Activated CD4-positive, alpha-beta T cell treated with anti-CD3 and anti-CD28 coated beads, Interleukin-2, Interleukin-4, amounts not matched to agents 100 ng/mL and 50 ng/mL, durations not matched to agents 16 hours and 8 hours (primary cell): ENCODE measurements around the gene RPAP2.
"Not testable (repeated sequence)": the region's sequence is repeated elsewhere in the genome, so short reads cannot be mapped to it uniquely, and the experiment has no call there.

Experiments used
- DNase-seq: peaks from one replicate; pipeline ENCODE4 v3.0.0-alpha.2; 2020; ENCODE audit warnings: low spot score

Gene RPAP2

GRCh38 chr1:92323473-92324453 is 24.9 kb downstream of the RPAP2 start:
- DNase-seq: no peak

GRCh38 chr1:92324784-92325183 is 25.9 kb downstream of the RPAP2 start:
- DNase-seq: no peak

DNA sequence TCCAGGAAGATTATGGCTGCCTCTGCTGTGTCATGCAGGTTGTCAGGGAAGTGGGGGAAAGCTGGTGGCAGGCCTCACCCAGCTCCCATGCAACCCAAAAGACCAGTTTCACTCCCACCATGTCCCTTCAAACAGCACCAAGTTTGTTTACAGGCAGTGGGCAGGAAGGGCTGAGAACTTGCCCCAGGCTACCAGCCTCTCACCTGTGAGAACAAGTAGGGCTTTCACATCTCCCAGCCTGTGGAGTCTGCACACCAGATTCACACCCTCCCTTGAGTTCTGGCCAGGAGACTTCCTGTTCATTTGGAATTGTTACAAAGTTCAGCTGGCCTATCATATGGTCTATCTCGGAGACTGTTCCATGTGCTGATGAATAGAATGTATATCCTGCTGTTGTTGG is 27.8 kb downstream of the RPAP2 start:
- no peak for DNase-seq

- DNase-seq: no peak
These were observed 28.9 kb downstream of the RPAP2 start for GRCh38 chr1:92327794-92328193.

GRCh38 chr1:92329347-92330129 is 30.7 kb downstream of the RPAP2 start:
- DNase-seq: no peak

DNA sequence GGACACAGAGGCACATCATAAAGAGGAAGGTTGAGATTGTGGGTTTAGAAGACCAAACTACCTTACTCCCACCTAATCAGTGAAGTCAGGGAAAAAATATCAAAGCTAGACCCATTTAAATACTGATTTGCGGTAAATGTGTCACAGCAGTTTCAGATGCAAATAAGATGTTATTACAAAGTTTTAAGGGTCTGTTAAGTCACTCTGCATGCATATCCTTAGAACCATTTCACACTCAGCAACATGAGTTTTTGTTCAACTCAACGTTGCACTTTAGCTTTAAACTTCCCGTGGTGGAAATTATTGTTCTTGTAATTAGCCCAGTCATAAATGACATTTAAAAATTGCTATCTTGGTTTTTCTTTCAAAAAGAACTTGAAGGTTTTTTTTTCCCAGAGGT is 34.8 kb downstream of the RPAP2 start:
- DNase-seq: no peak

DNA sequence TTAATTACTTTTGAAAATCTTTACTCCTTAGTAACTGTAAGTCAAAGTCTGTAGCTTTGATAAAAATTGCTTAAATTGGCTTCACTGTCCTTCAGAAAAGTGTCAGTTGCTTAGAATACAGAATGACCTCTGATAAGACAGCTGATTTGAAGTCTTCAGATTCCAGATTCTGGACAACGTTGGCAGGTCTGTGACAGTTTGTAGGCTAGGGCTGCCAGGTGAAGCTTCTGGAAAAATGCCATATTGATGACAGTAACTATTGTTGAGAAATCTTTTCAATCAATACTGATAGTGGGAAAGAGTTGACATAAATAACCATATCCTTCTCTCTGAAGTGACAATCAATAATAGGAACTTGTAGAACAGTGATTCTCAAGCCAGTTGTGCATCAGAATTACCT is 41.3 kb downstream of the RPAP2 start:
- DNase-seq: no peak

DNA sequence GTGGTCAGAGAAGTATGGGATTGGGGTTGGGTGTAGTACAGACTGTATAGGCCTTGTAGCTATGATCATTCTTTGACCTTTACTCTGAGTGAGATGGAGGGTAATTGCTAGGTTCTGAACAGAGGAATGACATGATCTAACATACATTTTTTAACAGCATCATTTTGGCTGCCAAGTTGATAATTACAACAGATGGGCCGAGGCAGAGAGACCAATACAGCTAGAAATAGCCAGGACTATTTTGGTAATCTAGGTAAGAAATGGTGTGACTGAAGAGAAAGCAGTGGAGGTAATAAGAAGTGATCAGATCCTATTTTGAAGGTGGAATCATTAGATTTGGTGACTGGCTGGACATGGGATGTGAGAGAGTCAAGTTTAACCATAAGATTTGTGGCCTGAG is 43.5 kb downstream of the RPAP2 start:
- DNase-seq: no peak

DNA sequence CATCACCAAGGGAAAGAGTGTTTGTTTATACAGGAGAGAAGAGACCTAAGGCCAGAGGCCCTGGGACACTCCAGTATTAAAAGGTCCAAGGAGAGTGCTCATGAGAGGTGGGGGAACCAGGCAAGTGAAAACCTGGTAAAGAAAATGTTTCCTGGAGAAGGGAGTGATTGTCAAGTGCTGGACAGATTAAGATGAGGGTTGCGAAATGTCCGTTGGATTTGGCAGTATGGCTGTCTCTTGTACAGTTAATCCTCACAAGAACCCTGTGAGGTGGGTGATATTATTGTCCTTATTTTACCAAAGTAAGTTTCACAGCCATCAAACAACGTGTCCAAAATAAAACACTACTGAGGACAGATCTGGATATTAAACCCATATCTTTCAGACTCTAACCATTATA is 44.2 kb downstream of the RPAP2 start:
- DNase-seq: no peak

DNA sequence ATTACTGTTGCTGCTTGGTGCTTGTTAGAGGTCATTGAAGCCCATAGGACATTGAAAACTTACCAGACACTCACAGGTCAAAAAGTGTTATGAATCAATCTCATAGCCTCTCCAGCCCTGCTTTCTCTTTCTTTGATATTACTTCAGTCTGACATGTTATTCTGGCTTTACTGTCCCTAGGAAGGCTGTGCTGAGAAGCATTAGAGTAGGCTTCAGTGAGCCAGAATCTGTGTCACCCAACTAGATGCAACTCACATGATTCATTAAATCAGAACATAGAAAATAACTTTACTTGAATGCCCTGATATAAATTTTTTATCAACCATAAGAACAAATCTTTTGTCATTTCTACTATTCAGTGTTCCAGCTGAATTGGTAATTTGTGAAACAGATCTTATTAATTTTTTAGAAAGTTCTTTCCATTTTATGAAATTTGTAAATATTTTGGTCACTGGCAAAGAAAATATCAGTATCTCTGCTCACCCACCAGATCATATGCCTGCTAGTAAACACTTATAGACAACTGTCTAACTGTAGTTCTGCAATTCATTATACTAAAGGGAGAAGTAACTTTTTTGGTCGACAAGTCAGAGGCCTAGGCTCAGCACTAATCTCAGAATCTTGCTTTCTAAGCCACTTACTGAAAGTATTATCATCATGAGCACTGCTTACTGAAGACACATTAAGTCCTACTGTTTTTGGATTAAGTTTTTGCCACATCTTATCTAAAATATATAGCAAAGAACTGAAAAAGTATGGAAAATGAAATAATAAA is 48.2 kb downstream of the RPAP2 start:
- no peak for DNase-seq

DNA sequence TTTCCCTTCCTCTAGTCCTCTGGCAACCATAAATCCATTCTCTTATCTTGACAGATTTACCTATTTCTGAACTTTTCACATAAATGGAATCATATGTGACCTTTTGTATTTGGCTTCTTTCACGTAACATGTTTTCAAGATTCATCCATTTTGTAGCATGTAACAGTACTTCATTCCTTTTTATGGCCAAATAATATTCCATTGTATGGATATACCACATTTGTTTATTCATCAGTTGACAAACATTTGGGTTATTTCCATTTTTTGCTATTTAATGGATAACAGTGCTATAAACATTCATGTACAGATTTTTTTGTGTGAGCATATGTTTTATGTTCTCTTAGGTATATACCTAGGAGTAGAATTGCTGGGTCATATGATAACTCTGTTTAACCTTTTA is 54.0 kb downstream of the RPAP2 start:
- DNase-seq: no peak

DNA sequence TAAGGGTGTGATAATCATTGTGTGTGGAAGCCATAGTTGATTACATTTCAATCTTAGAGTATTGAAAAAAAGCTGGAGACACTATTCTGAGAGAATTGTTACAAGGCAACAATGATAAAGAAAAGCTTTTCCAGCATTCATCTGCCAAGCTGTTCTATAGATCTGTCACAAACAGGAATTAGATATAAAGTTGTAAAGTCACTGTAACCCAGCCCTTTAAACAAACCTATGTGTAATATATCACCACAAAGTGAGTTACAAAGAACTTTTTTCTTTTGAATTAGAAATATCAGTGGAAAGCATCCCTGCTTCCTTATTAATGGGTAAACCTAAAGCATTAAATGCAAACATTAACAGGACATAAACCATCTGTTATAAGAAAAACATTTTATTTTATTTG is 55.4 kb downstream of the RPAP2 start:
- DNase-seq: no peak

- DNase-seq: no peak
These were observed 58.1 kb downstream of the RPAP2 start for GRCh38 chr1:92356956-92357355.

DNA sequence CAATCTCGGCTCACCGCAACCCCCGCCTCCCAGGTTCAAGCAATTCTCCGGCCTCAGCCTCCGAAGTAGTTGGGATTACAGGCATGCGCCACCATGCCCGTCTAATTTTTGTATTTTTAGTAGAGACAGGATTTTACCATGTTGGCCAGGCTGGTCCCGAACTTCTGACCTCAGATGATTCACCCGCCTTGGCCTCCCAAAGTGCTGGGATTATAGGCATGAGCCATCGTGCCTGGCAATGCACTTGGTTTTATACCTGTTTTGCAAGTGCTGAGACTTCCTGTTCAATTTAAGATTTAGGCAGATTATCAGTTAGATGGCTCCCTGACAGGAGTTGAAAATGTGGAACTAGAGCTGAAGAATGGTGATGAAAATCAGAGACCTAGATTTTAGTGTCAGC is 60.5 kb downstream of the RPAP2 start:
- DNase-seq: not testable (repeated sequence)

- no peak for DNase-seq
These were observed 61.1 kb downstream of the RPAP2 start for GRCh38 chr1:92359986-92360385.

GRCh38 chr1:92362970-92363369 is 64.1 kb downstream of the RPAP2 start:
- DNase-seq: no peak

GRCh38 chr1:92363401-92363800 is 64.5 kb downstream of the RPAP2 start:
- DNase-seq: no peak

GRCh38 chr1:92365378-92366039 is 66.7 kb downstream of the RPAP2 start:
- DNase-seq: peak; percentile 78

GRCh38 chr1:92366040-92366395 is 67.2 kb downstream of the RPAP2 start:
- DNase-seq: no peak

DNA sequence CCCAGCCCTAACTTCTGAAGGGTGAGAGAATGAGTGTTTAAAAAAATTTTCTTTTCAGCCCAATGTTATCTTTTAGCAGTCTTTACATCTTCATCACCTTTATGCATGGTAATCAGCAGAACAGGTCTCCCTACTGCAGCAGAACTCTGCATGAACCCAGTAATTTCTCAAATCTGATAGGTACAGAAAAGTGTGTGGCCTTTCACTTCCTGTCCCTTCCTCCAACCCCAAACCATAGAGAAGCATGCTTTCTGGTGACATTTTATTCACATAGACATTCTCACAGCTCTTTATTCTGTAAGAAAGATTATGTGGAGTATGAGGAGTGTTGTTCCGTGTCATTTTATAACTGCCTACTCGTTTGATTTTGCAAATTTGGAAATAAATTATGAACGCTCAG is 68.6 kb downstream of the RPAP2 start:
- DNase-seq: peak; percentile 27

GRCh38 chr1:92372164-92372563 is 73.3 kb downstream of the RPAP2 start:
- no peak for DNase-seq

DNA sequence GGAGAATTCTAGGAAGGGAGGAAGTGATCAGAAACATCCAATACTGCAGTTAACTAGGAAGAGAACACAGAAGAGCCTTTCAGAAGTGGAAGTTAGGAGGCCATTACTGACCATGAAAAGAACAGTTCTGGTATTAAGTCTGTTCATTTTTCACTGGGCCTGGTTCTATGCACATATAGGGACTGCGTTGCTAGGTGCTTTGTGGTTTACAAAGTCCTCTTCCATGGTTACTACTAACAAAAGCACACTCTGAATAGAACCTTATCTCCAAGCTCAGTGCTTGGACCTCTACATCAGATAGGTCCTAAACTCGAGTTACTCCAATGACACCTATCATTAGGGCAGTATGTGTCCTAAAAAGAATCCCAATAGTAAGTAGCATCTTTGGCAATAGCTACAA is 75.4 kb downstream of the RPAP2 start:
- DNase-seq: no peak
